Neural progenitor cell (in vitro differentiated cells): ENCODE measurements around the gene DHRS4L2. TPM values are rescaled to one million over a fixed set of nuclear protein-coding genes. Genes with fewer than 3 reads are reported as not detected.
"Not testable (repeated sequence)": the region's sequence is repeated elsewhere in the genome, so short reads cannot be mapped to it uniquely, and the experiment has no call there.

Experiments
- DNase-seq: peaks from one replicate; pipeline ENCODE4 v3.0.0-alpha.2; 2016; ENCODE audit warnings: low spot score
- H2AFZ ChIP-seq: fragments of 200-600 bp; sonication (generic); replicated peaks from 2 replicates; pipeline ENCODE4 v1.6.1; 2016; ENCODE audit warnings: antibody characterized with exemption
- H3F3A ChIP-seq: fragments of 200-600 bp; sonication (generic); 2 replicates; pipeline ENCODE4 v1.6.1; 2016; ENCODE audit warnings: antibody characterized with exemption, low read depth
- H3K27ac ChIP-seq: fragments of 200-600 bp; sonication (generic); 2 replicates; pipeline ENCODE4 v1.5.1; 2016; ENCODE audit warnings: mild to moderate bottlenecking
- H3K27me3 ChIP-seq: fragments of 200-600 bp; sonication (generic); 2 replicates; pipeline ENCODE4 v1.6.1; 2016; ENCODE audit warnings: mild to moderate bottlenecking, moderate library complexity
- H3K36me3 ChIP-seq: fragments of 200-600 bp; sonication (generic); 2 replicates; pipeline ENCODE4 v1.5.1; 2016
- H3K4me1 ChIP-seq: fragments of 200-600 bp; sonication (generic); 2 replicates; pipeline ENCODE4 v1.6.1; 2016; ENCODE audit warnings: mixed run types
- H3K4me2 ChIP-seq: fragments of 200-600 bp; sonication (generic); 2 replicates; pipeline ENCODE4 v1.6.1; 2016
- H3K4me3 ChIP-seq: fragments of 200-600 bp; sonication (generic); 2 replicates; pipeline ENCODE4 v1.5.1; 2016
- H3K79me2 ChIP-seq: fragments of 200-600 bp; sonication (generic); 2 replicates; pipeline ENCODE4 v1.6.1; 2016; ENCODE audit warnings: low read depth
- H3K9ac ChIP-seq: fragments of 200-600 bp; sonication (generic); 2 replicates; pipeline ENCODE4 v1.6.1; 2016
- H3K9me3 ChIP-seq: fragments of 200-600 bp; sonication (generic); 2 replicates; pipeline ENCODE4 v1.5.1; 2016; ENCODE audit warnings: low read depth
- H4K20me1 ChIP-seq: fragments of 200-600 bp; sonication (generic); 2 replicates; pipeline ENCODE4 v1.6.1; 2016; ENCODE audit warnings: low read depth
- H3K27ac Mint-ChIP-seq: 3 replicates; pipeline ENCODE4 v1.8.0; 2021; ENCODE audit warnings: mixed read lengths
- H3K27me3 Mint-ChIP-seq: 2 replicates; pipeline ENCODE4 v1.8.0; 2022; ENCODE audit warnings: low read depth, mild to moderate bottlenecking, inconsistent platforms, moderate library complexity, mixed read lengths; ENCODE audit not compliant: insufficient read depth
- H3K36me3 Mint-ChIP-seq: 3 replicates; pipeline ENCODE4 v1.8.0; 2021; ENCODE audit warnings: mixed read lengths
- H3K4me1 Mint-ChIP-seq: 3 replicates; pipeline ENCODE4 v1.8.0; 2021; ENCODE audit warnings: mixed read lengths
- H3K4me3 Mint-ChIP-seq: 3 replicates; pipeline ENCODE4 v1.8.0; 2021; ENCODE audit warnings: mild to moderate bottlenecking, moderate library complexity, mixed read lengths
- H3K9me3 Mint-ChIP-seq: 3 replicates; pipeline ENCODE4 v1.8.0; 2020; ENCODE audit warnings: mixed read lengths
- CTCF ChIP-seq: fragments of 200-600 bp; sonication (generic); IDR thresholded peaks from 2 replicates; pipeline ENCODE4 v1.5.1; 2017; ENCODE audit warnings: antibody characterized with exemption, mild to moderate bottlenecking
- EZH2 ChIP-seq: fragments of 200-600 bp; sonication (generic); IDR thresholded peaks from 2 replicates; pipeline ENCODE4 v1.6.1; 2017; ENCODE audit warnings: antibody characterized with exemption, mild to moderate bottlenecking, moderate library complexity
- EZH2phosphoT487 ChIP-seq: fragments of 200-600 bp; sonication (generic); IDR thresholded peaks from 2 replicates; pipeline ENCODE4 v1.6.1; 2017; ENCODE audit warnings: antibody characterized with exemption
- total RNA-seq: library from RNA; depleted of rRNA; stranded (reverse); fragments of >200 nt; gene quantifications from 2 replicates; pipeline ENCODE4 v1.2.3, GENCODE V29; 2015; ENCODE audit warnings: low replicate concordance

The DHRS4L2 gene
- total RNA-seq = 3.6 and 7.4 TPM in 2 replicates

- peak within 1 kb of the TSS; percentile 72 for H3K4me3 Mint-ChIP-seq
- Histone ChIP-seq H3K4me2 (peak within 1 kb of the TSS; percentile 73), H3K4me3 (peak within 1 kb of the TSS; percentile 31), H2AFZ (peak within 1 kb of the TSS; percentile 83)
- not testable (repeated sequence) for H3K27me3 Mint-ChIP-seq, H3F3A ChIP-seq, H3K9me3 ChIP-seq, H3K27ac ChIP-seq, H3K79me2 ChIP-seq, H3K9me3 Mint-ChIP-seq, H3K9ac ChIP-seq, H3K36me3 ChIP-seq, H4K20me1 ChIP-seq, H3K27me3 ChIP-seq, H3K36me3 Mint-ChIP-seq, H3K4me1 ChIP-seq
- peak; percentile 87 for DNase-seq
- peaks cover 29% of the 10 kb centered on the region for H3K4me1 Mint-ChIP-seq
- peak within 1 kb of the TSS; percentile 33 for H3K27ac Mint-ChIP-seq
Measured at GRCh38 chr14:23988607-23989363, at the start of gene DHRS4L2. Gene DHRS4L2 (plus strand): TSS chr14:23988929. CDS start chr14:23988948, 19 bp downstream.

- Histone ChIP-seq H3K27me3 (no peaks in the 10 kb centered on the region), H3K9ac (no peak overlapping the region), H3K4me3 (no peak overlapping the region), H3K79me2 (no peaks in the 10 kb centered on the region), H3K36me3 (no peaks in the 10 kb centered on the region), H3K4me1 (no peaks in the 10 kb centered on the region), H3K9me3 (no peaks in the 10 kb centered on the region), H2AFZ (no peak overlapping the region), H3K4me2 (no peak overlapping the region), H3K27ac (no peak overlapping the region), H3F3A (no peaks in the 10 kb centered on the region), H4K20me1 (no peaks in the 10 kb centered on the region)
- Mint-ChIP-seq H3K9me3 (peaks cover 7% of the 10 kb centered on the region), H3K27me3 (peaks cover 3% of the 10 kb centered on the region), H3K36me3 (peaks cover 9% of the 10 kb centered on the region), H3K27ac (no peak overlapping the region), H3K4me1 (peaks cover 3% of the 10 kb centered on the region), H3K4me3 (no peak overlapping the region)
- DNase-seq = no peak
- TF ChIP-seq CTCF = no peak
- TF ChIP-seq EZH2phosphoT487 = no peak
- no peak for TF ChIP-seq EZH2
Measured at GRCh38 chr14:23939607-23940326, 49.0 kb upstream of the DHRS4L2 start.

- peaks cover 9% of the 10 kb centered on the region for H3K36me3 Mint-ChIP-seq
- H3K9me3 ChIP-seq = no peaks in the 10 kb centered on the region
- no peaks in the 10 kb centered on the region for H3K27me3 ChIP-seq
- H3K27ac Mint-ChIP-seq = no peak overlapping the region
- H3F3A ChIP-seq = no peaks in the 10 kb centered on the region
- H3K9ac ChIP-seq = no peak overlapping the region
- TF ChIP-seq CTCF (no peak), EZH2 (no peak), EZH2phosphoT487 (no peak)
- H3K27ac ChIP-seq = no peak overlapping the region
- H3K36me3 ChIP-seq = no peaks in the 10 kb centered on the region
- no peaks in the 10 kb centered on the region for H3K4me1 ChIP-seq
- no peak overlapping the region for H2AFZ ChIP-seq
- peaks cover 3% of the 10 kb centered on the region for H3K27me3 Mint-ChIP-seq
- no peak for DNase-seq
- H3K9me3 Mint-ChIP-seq = peaks cover 14% of the 10 kb centered on the region
- H3K4me3 ChIP-seq = no peak overlapping the region
- peaks cover 3% of the 10 kb centered on the region for H3K4me1 Mint-ChIP-seq
- H3K79me2 ChIP-seq = no peaks in the 10 kb centered on the region
- H4K20me1 ChIP-seq = no peaks in the 10 kb centered on the region
- H3K4me3 Mint-ChIP-seq = no peak overlapping the region
- no peak overlapping the region for H3K4me2 ChIP-seq
Measured at GRCh38 chr14:23941230-23941629, 47.5 kb upstream of the DHRS4L2 start.

GRCh38 chr14:23941669-23942068 lies 47.1 kb upstream of the DHRS4L2 start:
- no peak overlapping the region for H2AFZ ChIP-seq
- no peak overlapping the region for H3K4me2 ChIP-seq
- Mint-ChIP-seq H3K36me3 (peaks cover 9% of the 10 kb centered on the region), H3K4me3 (no peak overlapping the region), H3K27ac (no peak overlapping the region), H3K9me3 (peaks cover 18% of the 10 kb centered on the region), H3K27me3 (peaks cover 3% of the 10 kb centered on the region), H3K4me1 (peaks cover 3% of the 10 kb centered on the region)
- H3K79me2 ChIP-seq = no peaks in the 10 kb centered on the region
- no peaks in the 10 kb centered on the region for H3K9me3 ChIP-seq
- H3K9ac ChIP-seq = no peak overlapping the region
- H3K4me1 ChIP-seq = no peaks in the 10 kb centered on the region
- H4K20me1 ChIP-seq = no peaks in the 10 kb centered on the region
- DNase-seq = no peak
- no peaks in the 10 kb centered on the region for H3K27me3 ChIP-seq
- H3K4me3 ChIP-seq = no peak overlapping the region
- TF ChIP-seq EZH2phosphoT487 = no peak
- TF ChIP-seq EZH2 = no peak
- TF ChIP-seq CTCF = no peak
- H3K27ac ChIP-seq = no peak overlapping the region
- H3F3A ChIP-seq = no peaks in the 10 kb centered on the region
- H3K36me3 ChIP-seq = no peaks in the 10 kb centered on the region
